Thyroid gland (tissue), 4 donors: Measurements from ENCODE around the gene CPNE2. TPM values are rescaled to one million over a fixed set of nuclear protein-coding genes. Genes with fewer than 3 reads are reported as not detected.

Source experiments
- DNase-seq, 2 donors: peaks; one replicate each; pipeline ENCODE4 v3.0.0-alpha.2; 2019
- H3K27ac ChIP-seq, 3 donors: fragments of 200-600 bp; sonication (generic); 1 replicate in 2 of 3; 2 replicates in 1 of 3; pipeline ENCODE4 v1.5.1; 2016 to 2019; ENCODE audit warnings: mild to moderate bottlenecking in 1 of 3, moderate library complexity in 1 of 3
- H3K27me3 ChIP-seq: fragments of 200-600 bp; sonication (generic); one replicate; pipeline ENCODE4 v1.5.1; 2019
- H3K36me3 ChIP-seq, 2 donors: fragments of 200-600 bp; sonication (generic); one replicate each; pipeline ENCODE4 v1.5.1; 2016 to 2019
- H3K4me1 ChIP-seq, 2 donors: fragments of 200-600 bp; sonication (generic); one replicate each; pipeline ENCODE4 v1.5.1; 2017 to 2019
- H3K4me3 ChIP-seq, 3 donors: fragments of 200-600 bp; sonication (generic); replicated peaks in 1 of 3; 1 replicate in 2 of 3; 2 replicates in 1 of 3; pipeline ENCODE4 v1.5.1; 2016; ENCODE audit warnings: mild to moderate bottlenecking in 1 of 3
- H3K9me3 ChIP-seq: fragments of 200-600 bp; sonication (generic); one replicate; pipeline ENCODE4 v1.5.1; 2017
- POLR2A ChIP-seq, 2 donors: fragments of 450-650 bp; IDR thresholded peaks; one replicate each; pipeline ENCODE4 v1.6.1; 2017; ENCODE audit warnings: antibody characterized with exemption in 2 of 2, mild to moderate bottlenecking in 2 of 2, moderate library complexity in 1 of 2
- WGBS, 2 donors: methylation state at CpG; one replicate each; pipeline ENCODE4 v1.1.5; 2017; 5-methylcytosine and 5-hydroxymethylcytosine counted together
- intact Hi-C: fragments of 100-400 bp; cut with DNase I; formaldehyde crosslinking; loops from one replicate; pipeline ENCODE4 v1.15.1; 2023
- total RNA-seq, 4 donors: library from RNA; depleted of rRNA; stranded (reverse); fragments of >200 nt; gene quantifications; one replicate each; pipeline ENCODE4 v1.2.3, GENCODE V29; 2016
- TF ChIP-seq, protein P1 (sequence below), 6 experiments: fragments of 200-600 bp in 3 of 6; fragments of 450-650 bp in 3 of 6; sonication (generic) in 3 of 6; IDR thresholded peaks; one replicate each; pipeline ENCODE4 v1.5.1; 2016 to 2019; ENCODE audit warnings: antibody characterized with exemption in 6 of 6, mild to moderate bottlenecking in 2 of 6, inconsistent platforms in 1 of 6, moderate library complexity in 1 of 6

CPNE2 gene
- total RNA-seq, 4 donors from 2014 or later, result 26.6 to 33.3 (median 29.2) TPM

DNA sequence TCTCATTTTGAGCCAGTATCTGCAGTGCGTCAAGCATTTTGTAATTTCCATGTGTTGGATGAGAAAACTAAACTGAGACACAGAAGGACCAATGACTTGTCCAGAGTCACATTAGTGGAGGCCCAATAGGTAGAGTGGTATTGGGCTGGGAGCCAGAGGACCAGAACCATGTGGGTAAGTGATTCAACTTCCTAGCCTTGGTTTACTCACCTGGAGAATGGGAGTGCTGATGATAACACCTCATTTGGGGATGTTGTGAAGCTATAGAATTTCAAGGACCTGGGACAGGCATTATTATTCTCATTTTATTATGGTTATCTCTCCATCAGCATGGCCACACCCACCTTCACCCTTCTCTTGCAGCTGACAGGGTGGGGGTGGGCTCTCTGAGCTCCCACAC lies 8.1 kb downstream of the CPNE2 start:
- peaks cover 0 to 5% of the 10 kb centered on the region in 2 donors for H3K4me1 ChIP-seq
- WGBS, 2 donors, result 100% methylated on average over 1 of the region's 1 CpG
- no peak overlapping the region for H3K4me3 ChIP-seq
- no peak for TF ChIP-seq POLR2A (IDR thresholded peaks at IDR 0.05)
- TF ChIP-seq, protein P1, sequence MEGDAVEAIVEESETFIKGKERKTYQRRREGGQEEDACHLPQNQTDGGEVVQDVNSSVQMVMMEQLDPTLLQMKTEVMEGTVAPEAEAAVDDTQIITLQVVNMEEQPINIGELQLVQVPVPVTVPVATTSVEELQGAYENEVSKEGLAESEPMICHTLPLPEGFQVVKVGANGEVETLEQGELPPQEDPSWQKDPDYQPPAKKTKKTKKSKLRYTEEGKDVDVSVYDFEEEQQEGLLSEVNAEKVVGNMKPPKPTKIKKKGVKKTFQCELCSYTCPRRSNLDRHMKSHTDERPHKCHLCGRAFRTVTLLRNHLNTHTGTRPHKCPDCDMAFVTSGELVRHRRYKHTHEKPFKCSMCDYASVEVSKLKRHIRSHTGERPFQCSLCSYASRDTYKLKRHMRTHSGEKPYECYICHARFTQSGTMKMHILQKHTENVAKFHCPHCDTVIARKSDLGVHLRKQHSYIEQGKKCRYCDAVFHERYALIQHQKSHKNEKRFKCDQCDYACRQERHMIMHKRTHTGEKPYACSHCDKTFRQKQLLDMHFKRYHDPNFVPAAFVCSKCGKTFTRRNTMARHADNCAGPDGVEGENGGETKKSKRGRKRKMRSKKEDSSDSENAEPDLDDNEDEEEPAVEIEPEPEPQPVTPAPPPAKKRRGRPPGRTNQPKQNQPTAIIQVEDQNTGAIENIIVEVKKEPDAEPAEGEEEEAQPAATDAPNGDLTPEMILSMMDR (IDR thresholded peaks at IDR 0.05), result no peak
- intact Hi-C loops, result no loop called here
- no peaks in the 10 kb centered on the region for H3K27me3 ChIP-seq
- DNase-seq, result no peak
- no peaks in the 10 kb centered on the region for H3K36me3 ChIP-seq
- no peak overlapping the region for H3K27ac ChIP-seq
- no peaks in the 10 kb centered on the region for H3K9me3 ChIP-seq

DNA sequence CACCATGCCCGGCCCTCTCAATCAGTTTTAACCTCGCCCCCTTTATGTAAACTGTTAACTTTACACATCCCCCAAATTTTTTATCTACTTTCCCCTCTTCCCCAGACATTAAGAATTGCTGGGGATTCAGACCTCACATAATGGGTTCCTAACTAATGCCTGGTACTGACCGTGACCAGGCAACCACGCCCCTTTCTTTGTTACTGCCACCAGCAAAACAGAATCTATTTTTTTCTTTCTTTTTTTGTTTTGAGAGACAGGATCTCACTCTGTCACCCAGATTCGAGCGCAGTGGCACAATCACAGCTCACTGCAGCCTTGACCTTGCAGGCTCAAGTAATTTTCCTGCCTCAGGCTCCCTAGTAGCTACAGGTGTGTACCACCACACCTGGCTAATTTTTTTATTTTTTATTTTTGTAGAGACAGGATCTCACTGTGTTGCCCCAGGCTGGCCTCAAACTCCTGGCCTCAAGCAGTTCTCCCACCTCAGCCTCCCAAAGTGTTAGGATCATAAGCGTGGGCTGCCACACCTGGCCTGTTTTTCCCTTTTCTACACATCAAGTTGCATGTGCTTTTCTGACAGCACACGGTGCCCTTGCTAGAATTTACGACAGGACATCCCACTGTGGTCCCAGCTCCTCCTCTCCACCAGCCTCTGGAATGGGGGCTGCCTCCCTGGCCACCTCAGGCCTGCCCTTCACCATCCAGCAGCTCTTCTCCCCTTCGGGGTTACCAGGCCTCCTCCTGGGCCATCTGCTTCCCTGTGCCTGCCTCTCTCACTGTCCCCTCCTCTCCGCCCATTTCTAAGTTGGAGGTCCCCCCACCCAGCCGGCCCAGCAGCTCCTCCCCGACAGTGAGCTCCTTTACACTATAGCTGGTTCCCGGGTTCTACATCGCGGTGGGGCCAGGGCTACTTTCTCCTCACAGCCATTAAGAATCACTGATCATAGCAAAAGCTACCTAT lies 10.8 kb downstream of the CPNE2 start:
- Histone ChIP-seq H3K4me3 (no peak overlapping the region), H3K36me3 (no peaks in the 10 kb centered on the region), H3K9me3 (no peaks in the 10 kb centered on the region), H3K27ac (no peak overlapping the region), H3K4me1 (peaks cover 0 to 6% of the 10 kb centered on the region in 2 donors), H3K27me3 (no peaks in the 10 kb centered on the region)
- intact Hi-C loops, result no loop called here
- DNase-seq, result no peak
- 84 to 89% methylated on average over 16 of the region's 16 CpGs for WGBS, 2 donors
- TF ChIP-seq, protein P1 (IDR thresholded peaks at IDR 0.05), result no peak
- no peak for TF ChIP-seq POLR2A (IDR thresholded peaks at IDR 0.05)

DNA sequence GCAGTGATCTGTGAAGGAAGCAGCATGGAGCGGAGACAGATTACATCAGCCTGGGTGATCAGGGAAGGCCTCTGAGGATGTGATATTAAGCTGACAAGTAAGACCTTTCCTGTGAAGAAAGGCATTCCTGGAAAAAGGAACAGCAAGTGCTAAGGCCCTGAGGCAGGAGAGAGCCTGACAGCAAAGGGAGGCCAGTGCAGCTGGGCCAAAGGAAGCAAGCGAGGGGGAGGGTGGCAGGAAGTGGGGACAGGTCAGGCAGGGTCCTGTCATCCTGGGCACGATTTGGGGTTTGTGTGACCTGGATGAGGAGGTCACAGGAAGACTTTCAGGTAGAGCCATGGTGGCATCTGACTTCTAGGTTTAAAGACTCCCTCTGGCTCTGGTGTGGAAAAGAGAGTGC lies 12.3 kb downstream of the CPNE2 start:
- no peaks in the 10 kb centered on the region for H3K9me3 ChIP-seq
- no peak overlapping the region for H3K27ac ChIP-seq
- no peak for DNase-seq
- H3K4me1 ChIP-seq, result peaks cover 0 to 6% of the 10 kb centered on the region in 2 donors
- 69 to 72% methylated on average over 3 of the region's 3 CpGs for WGBS, 2 donors
- TF ChIP-seq, protein P1 (IDR thresholded peaks at IDR 0.05), result no peak
- TF ChIP-seq POLR2A (IDR thresholded peaks at IDR 0.05), result no peak
- H3K27me3 ChIP-seq, result no peaks in the 10 kb centered on the region
- intact Hi-C loops, result no loop called here
- no peak overlapping the region for H3K4me3 ChIP-seq
- H3K36me3 ChIP-seq, result no peaks in the 10 kb centered on the region

DNA sequence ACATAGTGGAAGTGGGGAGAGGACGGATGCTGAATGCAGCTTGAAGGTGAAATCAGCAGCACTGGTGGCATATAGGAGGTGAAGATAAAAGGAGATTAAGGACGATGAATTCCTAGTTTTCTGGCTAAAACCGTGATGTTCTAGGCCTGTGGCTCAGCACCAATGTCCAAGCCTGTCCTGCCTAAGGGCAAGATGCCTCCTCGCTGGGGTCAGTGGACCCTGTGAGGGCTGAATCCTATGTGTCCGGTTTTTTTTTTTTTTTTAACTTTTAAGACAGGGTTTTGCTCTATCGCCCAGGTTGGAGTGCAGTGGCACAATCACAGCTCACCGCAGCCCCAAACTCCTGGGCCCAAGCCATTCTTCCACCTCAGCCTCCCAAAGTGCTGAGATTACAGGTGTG lies 12.8 kb downstream of the CPNE2 start:
- no peak for DNase-seq
- WGBS, 2 donors, result 91 to 95% methylated on average over 7 of the region's 7 CpGs
- H3K27ac ChIP-seq, result no peak overlapping the region

More for the DNA sequence above, 12.8 kb downstream of the CPNE2 start:
- TF ChIP-seq, protein P1 (IDR thresholded peaks at IDR 0.05), result no peak
- no peak for TF ChIP-seq POLR2A (IDR thresholded peaks at IDR 0.05)
- H3K9me3 ChIP-seq, result no peaks in the 10 kb centered on the region
- H3K27me3 ChIP-seq, result no peaks in the 10 kb centered on the region
- intact Hi-C loops, result no loop called here
- peaks cover 0 to 6% of the 10 kb centered on the region in 2 donors for H3K4me1 ChIP-seq
- H3K4me3 ChIP-seq, result no peak overlapping the region
- no peaks in the 10 kb centered on the region for H3K36me3 ChIP-seq
